Measurements from ENCODE around the gene MAP6. TPM values are rescaled to one million over a fixed set of nuclear protein-coding genes. Genes with fewer than 3 reads are reported as not detected.

Gene MAP6
- total RNA-seq, 1 donor from 2014 or later = 13.5 TPM

GRCh38 chr11:75554258-75555022 lies 114.4 kb downstream of the MAP6 start:
- DNase-seq (ENCODE audit: low spot score) = peak; percentile 91

- DNase-seq (ENCODE audit: low spot score) = no peak
These were observed 115.0 kb downstream of the MAP6 start for GRCh38 chr11:75553889-75554257.

GRCh38 chr11:75553182-75553581 lies 115.7 kb downstream of the MAP6 start:
- no peak for DNase-seq (ENCODE audit: low spot score)

GRCh38 chr11:75549370-75549958 lies 119.4 kb downstream of the MAP6 start:
- DNase-seq (ENCODE audit: low spot score) = no peak

- no peak for DNase-seq (ENCODE audit: low spot score)
These were observed 120.1 kb downstream of the MAP6 start for GRCh38 chr11:75548595-75549272.

GRCh38 chr11:75547617-75548058 lies 121.2 kb downstream of the MAP6 start:
- no peak for DNase-seq (ENCODE audit: low spot score)

- no peak for DNase-seq (ENCODE audit: low spot score)
These were observed 121.7 kb downstream of the MAP6 start for GRCh38 chr11:75547177-75547576.

GRCh38 chr11:75543806-75544205 lies 125.0 kb downstream of the MAP6 start:
- no peak for DNase-seq (ENCODE audit: low spot score)

- DNase-seq (ENCODE audit: low spot score) = no peak
These were observed 126.8 kb downstream of the MAP6 start for GRCh38 chr11:75542088-75542438.

GRCh38 chr11:75541193-75542087 lies 127.4 kb downstream of the MAP6 start:
- no peak for DNase-seq (ENCODE audit: low spot score)

- no peak for DNase-seq (ENCODE audit: low spot score)
These were observed 129.1 kb downstream of the MAP6 start for GRCh38 chr11:75539459-75540334.

- DNase-seq (ENCODE audit: low spot score) = no peak
These were observed 130.5 kb downstream of the MAP6 start for GRCh38 chr11:75538150-75538942.

GRCh38 chr11:75537740-75538139 lies 131.1 kb downstream of the MAP6 start:
- no peak for DNase-seq (ENCODE audit: low spot score)

Other genes starting within 250 kb of the MAP6 start
- gene KLHL35, start 235.8 kb downstream of the MAP6 start, total RNA-seq = 1.5 TPM
- gene GDPD5, start 143.1 kb downstream of the MAP6 start, total RNA-seq = 14.9 TPM
- gene SERPINH1, start 106.8 kb downstream of the MAP6 start, total RNA-seq = 109 TPM
- gene MOGAT2, start 48.8 kb upstream of the MAP6 start, total RNA-seq = 8.2 TPM
- 24.0 TPM for gene DGAT2, start 99.7 kb upstream of the MAP6 start, total RNA-seq
- 33.6 TPM for gene UVRAG, start 146.2 kb upstream of the MAP6 start, total RNA-seq

All from ureter (tissue), 1 donor.